Central memory CD8-positive, alpha-beta T cell (primary cell): ENCODE results near the gene TMTC2.

Source experiments
- ATAC-seq: fragments of 150-1000 bp; cut with Tn5 transposase; replicated peaks from 2 replicates; pipeline ENCODE4 v1.10.0; 2022; ENCODE audit warnings: mild to moderate bottlenecking, moderate FRiP score, moderate number of reproducible peaks; ENCODE audit not compliant: poor library complexity, severe bottlenecking; ENCODE audit errors: extremely low read depth
- DNase-seq, 2 donors: peaks; one replicate each; pipeline ENCODE4 v3.0.0; 2021; ENCODE audit warnings: low spot score in 2 of 2
- H3K27ac Mint-ChIP-seq: one replicate; pipeline ENCODE4 v1.8.0; 2022; ENCODE audit warnings: low read depth, mild to moderate bottlenecking, moderate library complexity, mixed read lengths
- H3K27me3 Mint-ChIP-seq: one replicate; pipeline ENCODE4 v1.8.0; 2022; ENCODE audit warnings: mixed read lengths
- H3K36me3 Mint-ChIP-seq: one replicate; pipeline ENCODE4 v1.8.0; 2022; ENCODE audit warnings: mild to moderate bottlenecking, moderate library complexity, mixed read lengths; ENCODE audit not compliant: insufficient read depth
- H3K4me1 Mint-ChIP-seq: one replicate; pipeline ENCODE4 v1.8.0; 2022; ENCODE audit warnings: mixed read lengths
- H3K4me3 Mint-ChIP-seq: one replicate; pipeline ENCODE4 v1.8.0; 2022; ENCODE audit warnings: mild to moderate bottlenecking, moderate library complexity, mixed read lengths
- H3K9me3 Mint-ChIP-seq: one replicate; pipeline ENCODE4 v1.8.0; 2022; ENCODE audit warnings: mixed read lengths

Gene TMTC2

DNA sequence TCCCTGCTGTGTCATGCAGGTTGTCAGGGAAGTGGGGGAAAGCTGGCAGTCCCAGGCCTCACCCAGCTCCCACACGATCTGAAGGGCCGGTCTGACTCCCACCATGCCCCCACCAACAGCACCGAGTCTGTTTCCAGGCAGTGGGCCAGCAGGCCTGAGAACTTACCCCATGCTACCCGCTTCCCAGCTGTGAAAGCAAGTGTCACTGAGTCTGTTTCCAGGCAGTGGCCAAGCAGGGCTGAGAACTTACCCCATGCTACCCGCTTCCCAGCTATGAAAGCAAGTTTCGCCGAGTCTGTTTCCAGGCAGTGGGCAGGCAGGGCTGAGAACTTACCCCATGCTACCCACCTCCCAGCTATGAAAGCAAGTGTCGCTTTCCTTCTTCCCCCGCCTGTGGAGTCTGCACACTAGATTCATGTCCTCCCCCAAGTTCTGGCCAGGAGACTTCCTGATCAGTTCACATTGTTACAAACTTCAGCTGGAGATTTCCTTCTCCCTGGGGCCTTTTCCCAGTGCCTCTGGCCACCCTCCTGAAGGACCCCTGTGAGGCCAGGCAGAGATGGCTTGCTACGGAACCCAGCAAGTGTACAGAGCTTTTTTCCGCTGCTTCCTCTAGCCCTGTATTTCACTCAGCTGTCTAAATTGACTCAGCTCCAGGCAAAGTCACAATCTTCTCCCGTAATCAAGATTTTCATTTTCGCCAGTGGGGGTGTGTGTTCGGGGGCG lies 435.4 kb downstream of the TMTC2 start:
- ATAC-seq (no peak), DNase-seq (no peak)
- Mint-ChIP-seq H3K4me1 (no peaks in the 10 kb centered on the region), H3K9me3 (peaks cover 18% of the 10 kb centered on the region), H3K27me3 (no peaks in the 10 kb centered on the region), H3K4me3 (no peak overlapping the region), H3K27ac (no peak overlapping the region), H3K36me3 (no peaks in the 10 kb centered on the region)

GRCh38 chr12:83122623-83122934 lies 435.9 kb downstream of the TMTC2 start:
- DNase-seq = no peak
- Mint-ChIP-seq H3K9me3 (peaks cover 18% of the 10 kb centered on the region), H3K4me1 (no peaks in the 10 kb centered on the region), H3K27ac (no peak overlapping the region), H3K36me3 (no peaks in the 10 kb centered on the region), H3K4me3 (no peak overlapping the region), H3K27me3 (no peaks in the 10 kb centered on the region)
- no peak for ATAC-seq

DNA sequence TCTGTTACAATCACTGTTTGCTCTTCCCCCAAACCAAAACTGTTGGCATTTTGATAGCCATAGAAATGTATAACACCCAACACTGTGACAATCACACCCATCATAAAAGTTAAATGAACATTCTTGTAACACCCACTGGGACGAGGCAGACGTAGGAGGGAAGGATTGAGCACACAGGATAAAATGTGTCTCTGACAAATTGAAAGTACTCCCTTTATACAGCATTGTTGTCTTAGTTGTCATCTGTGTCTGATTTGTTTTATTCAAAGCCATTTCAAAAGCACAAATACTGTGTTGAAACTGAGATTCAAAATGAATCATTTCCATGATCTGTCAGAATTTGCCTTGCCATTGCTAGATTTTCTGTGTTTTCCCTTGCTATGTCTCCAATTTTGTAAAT lies 436.3 kb downstream of the TMTC2 start:
- Mint-ChIP-seq H3K36me3 (no peaks in the 10 kb centered on the region), H3K27me3 (no peaks in the 10 kb centered on the region), H3K27ac (no peak overlapping the region), H3K4me1 (no peaks in the 10 kb centered on the region), H3K9me3 (peaks cover 18% of the 10 kb centered on the region), H3K4me3 (no peak overlapping the region)
- ATAC-seq (no peak), DNase-seq (no peak)

DNA sequence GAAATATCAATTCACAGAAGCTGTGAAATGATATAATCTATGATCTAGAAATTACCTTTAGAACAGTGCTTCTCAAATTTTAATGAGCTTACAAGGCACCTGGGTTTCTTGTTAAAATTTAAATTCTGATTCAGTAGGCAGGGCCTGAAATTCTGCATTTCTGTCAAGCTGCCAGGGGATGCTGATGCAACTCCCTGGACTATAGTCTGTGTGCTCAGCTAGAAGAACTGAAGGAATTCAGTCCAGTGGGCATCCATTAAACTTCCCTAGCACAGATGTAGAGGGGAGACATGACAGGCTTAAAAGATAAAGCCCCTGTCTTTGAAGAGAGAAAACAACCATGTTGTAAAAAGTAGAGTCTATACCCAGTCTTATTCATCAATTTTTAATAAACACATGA lies 441.8 kb downstream of the TMTC2 start:
- Mint-ChIP-seq H3K27ac (no peak overlapping the region), H3K27me3 (no peaks in the 10 kb centered on the region), H3K4me1 (no peaks in the 10 kb centered on the region), H3K9me3 (no peaks in the 10 kb centered on the region), H3K36me3 (peaks cover 2% of the 10 kb centered on the region), H3K4me3 (no peak overlapping the region)
- ATAC-seq (no peak), DNase-seq (no peak)

DNA sequence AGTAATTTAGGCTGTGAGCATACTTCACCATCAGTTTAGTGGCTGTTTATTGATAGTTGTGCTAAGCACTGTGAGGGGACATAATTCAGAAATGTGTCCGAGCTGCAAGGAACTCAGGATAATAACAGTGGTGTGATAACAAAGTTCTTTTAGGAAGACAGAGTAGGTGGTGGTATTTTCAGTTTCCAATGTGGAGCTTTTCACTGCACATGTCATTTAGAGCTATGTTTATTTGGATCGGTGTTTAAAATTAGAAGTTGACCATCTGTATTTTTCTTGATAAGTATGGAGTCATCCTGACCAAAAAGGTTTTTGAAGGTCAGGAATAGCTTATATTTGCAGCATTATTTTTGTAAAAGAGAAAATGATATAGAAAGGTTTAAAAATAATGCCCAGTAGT lies 443.5 kb downstream of the TMTC2 start:
- Mint-ChIP-seq H3K4me1 (no peaks in the 10 kb centered on the region), H3K4me3 (no peak overlapping the region), H3K36me3 (peaks cover 2% of the 10 kb centered on the region), H3K9me3 (no peaks in the 10 kb centered on the region), H3K27me3 (no peaks in the 10 kb centered on the region), H3K27ac (no peak overlapping the region)
- ATAC-seq (no peak), DNase-seq (no peak)

DNA sequence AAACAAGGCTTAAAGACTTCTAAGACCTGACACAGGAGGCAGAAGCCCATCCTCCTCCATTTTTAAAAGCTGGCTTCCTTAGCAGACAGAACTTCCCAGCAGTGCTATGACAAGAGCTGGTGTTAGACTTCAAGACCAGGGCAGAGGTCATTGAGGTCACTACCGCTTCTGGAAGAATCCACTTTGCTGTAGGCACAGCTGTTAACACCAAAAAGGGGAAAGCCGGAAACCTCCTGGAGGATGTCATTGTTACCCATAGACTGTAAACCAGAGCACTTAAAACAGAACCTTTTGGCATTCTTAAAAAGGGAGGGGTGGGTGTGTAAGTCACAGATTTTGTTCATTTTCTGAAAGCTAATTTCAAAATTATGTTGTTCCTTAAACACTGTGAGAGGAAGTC lies 445.7 kb downstream of the TMTC2 start:
- peaks cover 2% of the 10 kb centered on the region for H3K36me3 Mint-ChIP-seq
- H3K4me3 Mint-ChIP-seq = no peak overlapping the region
- H3K9me3 Mint-ChIP-seq = no peaks in the 10 kb centered on the region
- no peak for DNase-seq
- no peak for ATAC-seq
- no peaks in the 10 kb centered on the region for H3K27me3 Mint-ChIP-seq
- no peaks in the 10 kb centered on the region for H3K4me1 Mint-ChIP-seq
- H3K27ac Mint-ChIP-seq = no peak overlapping the region

DNA sequence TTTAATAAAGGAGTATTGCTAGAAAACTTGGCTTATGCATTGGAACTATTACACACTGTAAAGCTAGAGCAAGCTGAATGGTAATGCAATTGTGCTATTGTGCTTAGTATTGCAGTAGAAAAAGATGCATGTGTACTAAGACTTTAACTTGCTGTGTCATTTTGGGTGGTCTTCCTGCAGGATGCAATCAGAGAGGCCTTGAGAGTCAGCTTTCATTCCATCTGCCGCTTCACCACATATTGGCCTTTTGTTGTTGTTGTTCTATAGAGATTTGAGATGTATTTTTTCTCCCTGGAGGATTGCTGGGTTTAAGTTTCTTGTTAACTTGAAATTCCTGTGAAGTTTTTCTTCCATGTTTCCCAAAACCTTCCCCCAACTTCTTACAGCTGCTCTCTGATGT lies 449.7 kb downstream of the TMTC2 start:
- Mint-ChIP-seq H3K27ac (no peak overlapping the region), H3K27me3 (no peaks in the 10 kb centered on the region), H3K36me3 (no peaks in the 10 kb centered on the region), H3K4me3 (no peak overlapping the region), H3K4me1 (no peaks in the 10 kb centered on the region), H3K9me3 (peaks cover 3% of the 10 kb centered on the region)
- no peak for DNase-seq
- ATAC-seq = no peak

DNA sequence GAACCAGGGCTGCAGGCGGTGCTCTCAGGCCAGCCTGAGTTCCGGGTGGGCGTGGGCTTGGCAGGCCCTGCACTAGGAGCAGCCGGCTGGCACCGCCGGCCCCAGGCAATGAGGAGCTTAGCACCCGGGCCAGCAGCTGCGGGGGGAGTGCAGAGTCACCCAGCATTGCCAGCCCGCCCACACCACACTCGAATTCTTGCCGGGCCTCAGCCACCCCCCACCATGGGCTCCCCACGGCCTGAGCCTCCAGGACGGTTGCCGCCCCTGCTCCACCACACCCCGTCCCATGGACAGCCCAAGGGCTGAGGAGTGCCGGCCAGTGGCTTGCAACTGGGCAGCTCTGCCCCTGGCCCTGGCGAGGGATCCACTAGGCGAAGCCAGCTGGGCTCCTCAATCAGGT lies 453.4 kb downstream of the TMTC2 start:
- peaks cover 7% of the 10 kb centered on the region for H3K9me3 Mint-ChIP-seq
- no peaks in the 10 kb centered on the region for H3K4me1 Mint-ChIP-seq
- DNase-seq (no peak), ATAC-seq (no peak)
- no peak overlapping the region for H3K27ac Mint-ChIP-seq
- no peaks in the 10 kb centered on the region for H3K27me3 Mint-ChIP-seq
- no peak overlapping the region for H3K4me3 Mint-ChIP-seq
- H3K36me3 Mint-ChIP-seq = no peaks in the 10 kb centered on the region

DNA sequence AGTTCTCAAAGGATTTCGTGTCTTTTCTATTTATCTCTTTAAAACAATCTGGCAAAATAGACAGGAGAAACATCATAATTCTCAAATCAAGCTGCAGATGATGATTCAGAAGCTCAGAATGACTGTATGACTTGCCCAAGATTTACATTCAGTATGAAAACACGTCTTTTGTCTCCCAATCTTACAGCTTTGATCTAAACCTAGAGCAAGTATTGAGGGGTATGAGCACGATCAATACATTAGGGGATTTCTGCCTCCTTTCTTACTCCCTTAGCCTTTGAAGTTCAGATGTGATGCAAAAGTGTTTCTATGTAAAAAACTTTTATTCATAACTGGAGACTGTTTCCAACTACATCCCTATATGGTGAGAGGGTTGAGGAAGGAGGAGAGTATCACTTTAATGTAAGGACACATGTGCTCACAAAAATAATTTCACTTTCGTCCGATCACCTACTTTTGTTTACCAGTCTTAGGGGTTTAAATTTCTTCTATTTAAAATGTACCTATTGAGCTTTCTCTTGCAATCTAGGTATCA lies 454.8 kb downstream of the TMTC2 start:
- no peak for ATAC-seq
- Mint-ChIP-seq H3K4me1 (no peaks in the 10 kb centered on the region), H3K9me3 (peaks cover 7% of the 10 kb centered on the region), H3K27me3 (no peaks in the 10 kb centered on the region), H3K36me3 (no peaks in the 10 kb centered on the region), H3K4me3 (no peak overlapping the region), H3K27ac (no peak overlapping the region)
- no peak for DNase-seq

GRCh38 chr12:83142914-83143313 lies 456.2 kb downstream of the TMTC2 start:
- H3K9me3 Mint-ChIP-seq = peaks cover 7% of the 10 kb centered on the region
- no peak overlapping the region for H3K27ac Mint-ChIP-seq
- H3K27me3 Mint-ChIP-seq = no peaks in the 10 kb centered on the region
- H3K4me1 Mint-ChIP-seq = no peaks in the 10 kb centered on the region
- no peaks in the 10 kb centered on the region for H3K36me3 Mint-ChIP-seq
- ATAC-seq = no peak
- no peak for DNase-seq
- no peak overlapping the region for H3K4me3 Mint-ChIP-seq

DNA sequence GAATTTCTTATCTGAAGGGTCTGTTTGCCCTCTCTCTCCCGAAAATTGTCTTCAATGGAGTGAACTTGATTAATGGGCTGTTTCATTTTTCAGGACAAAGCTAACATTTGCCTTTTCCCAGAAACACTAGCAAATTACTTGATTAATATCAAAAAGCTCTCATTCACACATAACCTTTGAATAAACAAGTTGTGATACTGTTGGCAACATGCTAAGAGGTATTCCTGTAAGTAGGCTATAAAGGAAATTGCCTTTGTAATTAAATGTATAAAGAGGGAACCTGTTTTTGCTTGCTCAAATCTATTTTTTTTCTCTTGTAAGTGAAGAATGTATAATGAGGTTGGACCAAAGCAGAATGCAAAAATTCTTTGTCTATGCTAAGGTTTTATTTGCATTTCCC lies 457.2 kb downstream of the TMTC2 start:
- peaks cover 7% of the 10 kb centered on the region for H3K9me3 Mint-ChIP-seq
- DNase-seq (no peak), ATAC-seq (no peak)
- no peaks in the 10 kb centered on the region for H3K4me1 Mint-ChIP-seq
- H3K4me3 Mint-ChIP-seq = no peak overlapping the region
- H3K27me3 Mint-ChIP-seq = no peaks in the 10 kb centered on the region
- no peaks in the 10 kb centered on the region for H3K36me3 Mint-ChIP-seq
- no peak overlapping the region for H3K27ac Mint-ChIP-seq

- no peaks in the 10 kb centered on the region for H3K36me3 Mint-ChIP-seq
- no peaks in the 10 kb centered on the region for H3K4me1 Mint-ChIP-seq
- no peak for ATAC-seq
- no peak for DNase-seq
- no peak overlapping the region for H3K27ac Mint-ChIP-seq
- no peak overlapping the region for H3K4me3 Mint-ChIP-seq
- H3K27me3 Mint-ChIP-seq = no peaks in the 10 kb centered on the region
- H3K9me3 Mint-ChIP-seq = peaks cover 7% of the 10 kb centered on the region
Measured at GRCh38 chr12:83145325-83145840, 458.7 kb downstream of the TMTC2 start.

GRCh38 chr12:83147341-83147740 lies 460.6 kb downstream of the TMTC2 start:
- Mint-ChIP-seq H3K27me3 (no peaks in the 10 kb centered on the region), H3K36me3 (no peaks in the 10 kb centered on the region), H3K9me3 (no peaks in the 10 kb centered on the region), H3K27ac (no peak overlapping the region), H3K4me1 (no peaks in the 10 kb centered on the region), H3K4me3 (no peak overlapping the region)
- no peak for ATAC-seq
- no peak for DNase-seq
